DMS 273 (cell line): ENCODE data around the gene RUFY3.
"Not testable (repeated sequence)": the region's sequence is repeated elsewhere in the genome, so short reads cannot be mapped to it uniquely, and the experiment has no call there.

Experiments used
- DNase-seq: peaks from one replicate; lab custom pipeline; 2025; ENCODE audit not compliant: unreplicated experiment; lab: John Stamatoyannopoulos, UW

RUFY3 gene

GRCh38 chr4:70838666-70839588 lies 117.2 kb downstream of the RUFY3 start:
- DNase-seq = peak; percentile 77

DNA sequence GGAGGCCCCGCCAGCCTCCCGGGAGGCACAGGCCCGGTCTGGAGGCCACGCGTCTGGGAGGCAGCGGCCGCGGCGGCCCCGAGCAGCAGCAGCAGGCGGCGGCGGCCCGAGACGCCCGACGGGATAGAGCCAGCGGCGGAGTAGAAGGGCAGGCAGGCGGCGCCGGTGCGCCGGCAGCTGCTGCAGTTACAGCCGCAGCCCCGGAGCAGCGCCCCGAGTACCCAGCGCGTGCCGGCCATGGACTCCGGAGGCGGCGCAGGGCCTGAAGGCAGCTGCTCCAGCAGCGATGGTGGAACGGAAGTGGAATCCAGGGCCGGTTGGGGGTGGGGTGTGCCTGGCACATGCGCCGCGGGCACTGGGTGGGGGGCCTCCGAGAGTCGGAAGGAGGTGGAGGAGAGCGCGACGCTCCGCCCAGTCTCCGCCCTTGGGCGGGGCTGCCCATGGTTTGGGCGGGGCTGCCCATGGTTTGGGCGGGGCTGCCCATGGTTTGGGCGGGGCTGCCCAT lies 117.9 kb downstream of the RUFY3 start, which contains the start of gene GRSF1:
Gene GRSF1, minus strand, starts transcription at position 302 of the 505 bp plus-strand sequence. Its CDS starts 63 bp downstream, at position 239.
- DNase-seq = peak; percentile 92

- peak; percentile 34 for DNase-seq
Observed at GRCh38 chr4:70840137-70840536, 118.4 kb downstream of the RUFY3 start.

- DNase-seq = not testable (repeated sequence)
Observed at GRCh38 chr4:70840631-70841030, 118.9 kb downstream of the RUFY3 start.

DNA sequence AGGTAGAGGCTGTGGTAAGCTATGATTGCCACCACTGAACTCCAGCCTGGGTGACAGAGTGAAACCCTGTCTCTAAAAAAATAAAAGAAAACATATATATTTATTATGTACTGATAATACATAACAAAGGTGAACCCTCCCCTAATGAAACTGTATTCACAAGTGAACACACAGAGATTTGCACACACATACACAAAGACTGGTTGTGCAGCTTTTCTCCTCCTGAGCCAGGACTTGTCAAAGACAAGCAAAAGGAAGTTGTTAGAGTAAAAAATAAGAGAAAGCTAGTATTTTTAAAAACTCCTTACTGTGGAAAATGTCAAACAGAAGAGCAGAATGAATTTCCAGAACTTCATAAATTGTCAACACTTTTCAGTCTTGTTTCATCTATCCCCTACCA lies 119.4 kb downstream of the RUFY3 start:
- DNase-seq = no peak

DNA sequence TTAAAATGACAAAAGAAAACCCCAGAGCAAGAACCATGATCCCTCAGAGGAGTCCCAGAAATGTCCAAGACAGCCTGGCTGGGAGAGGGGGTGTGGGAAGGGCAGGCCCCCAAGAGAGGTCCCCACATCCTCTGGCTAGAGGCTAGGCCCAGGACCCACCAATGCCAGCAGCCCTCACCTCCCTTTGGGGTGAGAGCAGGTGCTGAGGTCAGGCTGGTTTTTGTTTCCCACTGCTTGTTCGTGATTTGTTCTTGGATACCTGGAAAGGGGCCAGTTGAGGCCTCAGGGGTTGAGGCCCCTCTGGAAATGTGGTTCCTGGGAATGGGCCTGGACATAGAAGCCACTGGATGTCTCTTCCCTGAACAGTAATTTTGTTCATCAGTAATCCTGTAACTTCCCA lies 120.2 kb downstream of the RUFY3 start:
- DNase-seq = no peak

GRCh38 chr4:70842761-70843435 lies 121.1 kb downstream of the RUFY3 start:
- DNase-seq = no peak

- DNase-seq = no peak
Observed at GRCh38 chr4:70844180-70844579, 122.4 kb downstream of the RUFY3 start.

DNA sequence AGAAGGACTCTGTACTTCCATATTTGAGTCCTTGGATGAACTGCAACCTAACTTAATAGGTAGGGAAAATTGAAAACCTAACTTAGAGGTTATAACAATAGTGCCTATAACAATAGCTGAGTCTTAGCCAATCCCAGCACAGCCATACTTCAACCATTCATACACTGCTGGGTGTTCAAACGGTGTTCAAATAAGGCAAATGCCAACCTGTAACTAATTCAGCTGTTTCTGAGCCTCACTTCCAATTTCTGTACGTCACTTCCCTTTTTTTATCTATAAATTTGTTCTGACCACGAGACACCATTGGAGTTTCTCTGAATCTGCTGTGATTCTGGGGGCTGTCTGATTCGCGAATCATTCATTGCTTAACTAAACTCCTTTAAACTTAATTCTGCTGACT lies 127.5 kb downstream of the RUFY3 start:
- DNase-seq = no peak

- no peak for DNase-seq
Observed at GRCh38 chr4:70855464-70855863, 133.7 kb downstream of the RUFY3 start.
